ENCODE measurements around the gene ANK3. TPM values are rescaled to one million over a fixed set of nuclear protein-coding genes. Genes with fewer than 3 reads are reported as not detected.

The ANK3 gene
- total RNA-seq, 1 experiment from 2014 or later = 6.7 TPM

GRCh38 chr10:60172363-60172990, 217.2 kb downstream of the ANK3 start:
- no peak overlapping the region for H3K4me3 Mint-ChIP-seq (ENCODE audit: unreplicated experiment)
- peaks cover 7% of the 10 kb centered on the region for H3K36me3 Mint-ChIP-seq (ENCODE audit: insufficient read depth, unreplicated experiment)
- H3K27me3 Mint-ChIP-seq (ENCODE audit: insufficient read depth, unreplicated experiment) = no peaks in the 10 kb centered on the region
- ChIA-PET POLR2A (interaction anchor here (1.7 kb wide), 1 partner anchor 10 kb away, joined by 5 read pairs; no protein-coding TSS in a partner anchor), CTCF (interaction anchor here (0.6 to 1.6 kb wide), 5 partner anchors 22 to 1391 kb away, joined by 3 to 5 read pairs (median 3); no protein-coding TSS in a partner anchor)
- H3K27ac Mint-ChIP-seq (ENCODE audit: low read depth, unreplicated experiment) = no peak overlapping the region
- TF ChIP-seq CTCF (IDR thresholded peaks at IDR 0.05; ENCODE audit: unreplicated experiment) = no peak
- no peaks in the 10 kb centered on the region for H3K9me3 Mint-ChIP-seq (ENCODE audit: unreplicated experiment)
- intact Hi-C loops (cut with micrococcal nuclease) = no loop called here
- no TSS peak for BruUV-seq (replicated peaks)
- no peak for DNase-seq (ENCODE audit: unreplicated experiment)
- H3K4me1 Mint-ChIP-seq (ENCODE audit: insufficient read depth, unreplicated experiment) = peaks cover 5% of the 10 kb centered on the region

DNA sequence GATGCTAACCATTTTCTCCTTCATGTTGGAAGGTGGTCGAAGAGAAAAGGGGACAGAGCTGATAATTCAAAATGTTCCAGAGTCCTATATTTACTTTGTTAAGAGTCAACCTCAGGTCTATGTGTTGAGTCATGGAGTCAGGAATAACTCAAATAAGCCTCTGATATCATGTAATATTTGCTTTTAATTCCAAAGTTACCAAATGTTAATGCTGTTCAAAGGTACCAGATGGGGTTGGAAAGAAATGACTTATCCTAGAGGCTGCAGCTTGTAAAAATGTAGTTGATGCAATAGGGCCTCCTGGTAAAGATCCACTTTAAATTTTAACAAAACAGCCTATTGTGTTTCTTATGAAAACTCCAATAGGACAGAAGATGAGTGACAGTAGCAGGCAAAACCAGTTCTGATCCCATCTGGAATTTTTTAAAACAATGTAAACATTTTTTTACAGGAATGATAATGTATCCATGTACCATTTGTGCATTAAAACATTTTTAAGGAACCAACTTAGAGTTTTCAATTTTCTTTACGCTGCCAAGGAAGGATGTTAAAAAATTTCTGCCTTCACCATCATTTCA, 218.2 kb downstream of the ANK3 start:
- peaks cover 7% of the 10 kb centered on the region for H3K36me3 Mint-ChIP-seq (ENCODE audit: insufficient read depth, unreplicated experiment)
- ChIA-PET POLR2A (interaction anchor here (1.6 kb wide), 1 partner anchor 31 kb away, joined by 4 read pairs; no protein-coding TSS in a partner anchor), CTCF (interaction anchor here (1.6 to 2.6 kb wide), 2 partner anchors 37 to 57 kb away, joined by 5 to 15 read pairs; no protein-coding TSS in a partner anchor)
- H3K9me3 Mint-ChIP-seq (ENCODE audit: unreplicated experiment) = no peaks in the 10 kb centered on the region
- intact Hi-C loops (cut with micrococcal nuclease) = no loop called here
- peaks cover 5% of the 10 kb centered on the region for H3K4me1 Mint-ChIP-seq (ENCODE audit: insufficient read depth, unreplicated experiment)
- no peaks in the 10 kb centered on the region for H3K27me3 Mint-ChIP-seq (ENCODE audit: insufficient read depth, unreplicated experiment)
- no peak overlapping the region for H3K4me3 Mint-ChIP-seq (ENCODE audit: unreplicated experiment)
- no peak overlapping the region for H3K27ac Mint-ChIP-seq (ENCODE audit: low read depth, unreplicated experiment)
- no peak for TF ChIP-seq CTCF (IDR thresholded peaks at IDR 0.05; ENCODE audit: unreplicated experiment)
- DNase-seq (ENCODE audit: unreplicated experiment) = no peak
- no TSS peak for BruUV-seq (replicated peaks)

GRCh38 chr10:60170250-60170649, 219.4 kb downstream of the ANK3 start:
- Mint-ChIP-seq H3K9me3 (ENCODE audit: unreplicated experiment) (no peaks in the 10 kb centered on the region), H3K4me3 (ENCODE audit: unreplicated experiment) (no peak overlapping the region), H3K27ac (ENCODE audit: low read depth, unreplicated experiment) (no peak overlapping the region), H3K27me3 (ENCODE audit: insufficient read depth, unreplicated experiment) (no peaks in the 10 kb centered on the region), H3K4me1 (ENCODE audit: insufficient read depth, unreplicated experiment) (peaks cover 5% of the 10 kb centered on the region), H3K36me3 (ENCODE audit: insufficient read depth, unreplicated experiment) (peaks cover 7% of the 10 kb centered on the region)
- ChIA-PET POLR2A (interaction anchor here (0.6 to 1.6 kb wide), 2 partner anchors 30 to 45 kb away, joined by 4 read pairs; no protein-coding TSS in a partner anchor), CTCF (interaction anchor here (0.6 to 2.6 kb wide), 4 partner anchors 23 to 1417 kb away, joined by 3 to 15 read pairs (median 4); no protein-coding TSS in a partner anchor)
- no TSS peak for BruUV-seq (replicated peaks)
- TF ChIP-seq CTCF (IDR thresholded peaks at IDR 0.05; ENCODE audit: unreplicated experiment) = no peak
- intact Hi-C loops (cut with micrococcal nuclease) = no loop called here
- DNase-seq (ENCODE audit: unreplicated experiment) = no peak

GRCh38 chr10:60169111-60169510, 220.6 kb downstream of the ANK3 start:
- POLR2A ChIA-PET = no interaction called here
- Mint-ChIP-seq H3K27ac (ENCODE audit: low read depth, unreplicated experiment) (no peak overlapping the region), H3K4me3 (ENCODE audit: unreplicated experiment) (no peak overlapping the region), H3K4me1 (ENCODE audit: insufficient read depth, unreplicated experiment) (peaks cover 5% of the 10 kb centered on the region), H3K9me3 (ENCODE audit: unreplicated experiment) (no peaks in the 10 kb centered on the region), H3K36me3 (ENCODE audit: insufficient read depth, unreplicated experiment) (peaks cover 7% of the 10 kb centered on the region), H3K27me3 (ENCODE audit: insufficient read depth, unreplicated experiment) (no peaks in the 10 kb centered on the region)
- no TSS peak for BruUV-seq (replicated peaks)
- intact Hi-C loops (cut with micrococcal nuclease) = no loop called here
- DNase-seq (ENCODE audit: unreplicated experiment) = no peak
- CTCF ChIA-PET = interaction anchor here (0.7 to 2.6 kb wide), 2 partner anchors 54 to 424 kb away, joined by 3 to 15 read pairs; no protein-coding TSS in a partner anchor
- no peak for TF ChIP-seq CTCF (IDR thresholded peaks at IDR 0.05; ENCODE audit: unreplicated experiment)

All from MCF 10A (cell line).